Measurements from ENCODE around the gene HDAC11.

DNA sequence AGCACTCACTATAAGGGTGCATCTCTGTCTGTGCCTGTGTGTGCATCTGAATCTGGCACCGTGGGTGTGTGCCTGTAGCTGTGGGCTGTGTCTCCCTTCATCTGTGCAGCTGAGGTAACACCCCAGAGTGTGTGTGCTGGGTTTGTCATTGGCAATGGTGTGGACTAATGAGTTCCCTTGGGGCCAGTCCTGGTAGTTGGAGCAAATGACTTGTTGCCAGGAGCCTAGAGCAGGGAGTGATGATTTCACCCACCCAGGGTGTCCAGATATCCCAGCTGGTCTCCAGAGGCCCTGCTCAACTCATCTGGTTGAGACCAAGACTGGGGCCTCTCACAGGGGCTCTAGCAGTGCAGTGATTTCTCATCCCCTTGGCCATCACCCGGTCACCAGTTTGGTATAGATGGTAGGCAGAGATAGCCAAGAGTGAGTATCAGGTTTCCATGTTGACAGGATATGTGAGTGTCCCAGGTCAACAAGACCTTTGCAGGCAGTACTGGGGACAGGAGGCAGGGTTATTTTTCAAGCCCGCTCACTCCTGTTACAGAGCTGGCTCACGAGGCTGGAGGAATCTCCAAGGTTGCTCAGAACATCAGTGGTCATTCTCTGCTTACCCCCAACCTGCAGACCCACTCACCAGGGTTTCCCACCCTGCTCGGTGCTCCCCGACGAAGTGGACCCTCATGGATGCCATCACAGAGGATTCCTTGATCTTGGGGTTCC, 4.1 kb upstream of the HDAC11 start:
- TF ChIP-seq NFIC (IDR thresholded peaks at IDR 0.05; ENCODE audit: low read depth, low read length), result no peak
- TF ChIP-seq, protein P1, sequence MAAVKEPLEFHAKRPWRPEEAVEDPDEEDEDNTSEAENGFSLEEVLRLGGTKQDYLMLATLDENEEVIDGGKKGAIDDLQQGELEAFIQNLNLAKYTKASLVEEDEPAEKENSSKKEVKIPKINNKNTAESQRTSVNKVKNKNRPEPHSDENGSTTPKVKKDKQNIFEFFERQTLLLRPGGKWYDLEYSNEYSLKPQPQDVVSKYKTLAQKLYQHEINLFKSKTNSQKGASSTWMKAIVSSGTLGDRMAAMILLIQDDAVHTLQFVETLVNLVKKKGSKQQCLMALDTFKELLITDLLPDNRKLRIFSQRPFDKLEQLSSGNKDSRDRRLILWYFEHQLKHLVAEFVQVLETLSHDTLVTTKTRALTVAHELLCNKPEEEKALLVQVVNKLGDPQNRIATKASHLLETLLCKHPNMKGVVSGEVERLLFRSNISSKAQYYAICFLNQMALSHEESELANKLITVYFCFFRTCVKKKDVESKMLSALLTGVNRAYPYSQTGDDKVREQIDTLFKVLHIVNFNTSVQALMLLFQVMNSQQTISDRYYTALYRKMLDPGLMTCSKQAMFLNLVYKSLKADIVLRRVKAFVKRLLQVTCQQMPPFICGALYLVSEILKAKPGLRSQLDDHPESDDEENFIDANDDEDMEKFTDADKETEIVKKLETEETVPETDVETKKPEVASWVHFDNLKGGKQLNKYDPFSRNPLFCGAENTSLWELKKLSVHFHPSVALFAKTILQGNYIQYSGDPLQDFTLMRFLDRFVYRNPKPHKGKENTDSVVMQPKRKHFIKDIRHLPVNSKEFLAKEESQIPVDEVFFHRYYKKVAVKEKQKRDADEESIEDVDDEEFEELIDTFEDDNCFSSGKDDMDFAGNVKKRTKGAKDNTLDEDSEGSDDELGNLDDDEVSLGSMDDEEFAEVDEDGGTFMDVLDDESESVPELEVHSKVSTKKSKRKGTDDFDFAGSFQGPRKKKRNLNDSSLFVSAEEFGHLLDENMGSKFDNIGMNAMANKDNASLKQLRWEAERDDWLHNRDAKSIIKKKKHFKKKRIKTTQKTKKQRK (IDR thresholded peaks at IDR 0.05; ENCODE audit: low read depth, low read length), result no peak
